Endodermal cell (in vitro differentiated cells): ENCODE results near the gene TMSB10. TPM values are rescaled to one million over a fixed set of nuclear protein-coding genes. Genes with fewer than 3 reads are reported as not detected.

Source experiments
- DNase-seq: peaks from one replicate; pipeline ENCODE4 v3.0.0-alpha.2; 2017
- H3K27ac ChIP-seq: 2 replicates; pipeline ENCODE4 v1.5.1; 2013; ENCODE audit warnings: mild to moderate bottlenecking, low read depth, low read length, moderate library complexity
- H3K27me3 ChIP-seq: 2 replicates; pipeline ENCODE4 v1.6.1; 2013; ENCODE audit warnings: mild to moderate bottlenecking, low read length, moderate library complexity; ENCODE audit not compliant: insufficient read depth, control insufficient read depth, poor library complexity, severe bottlenecking
- H3K36me3 ChIP-seq: 2 replicates; pipeline ENCODE4 v1.7.0; 2013; ENCODE audit warnings: mild to moderate bottlenecking, low read length, moderate library complexity; ENCODE audit not compliant: control insufficient read depth, insufficient read depth
- H3K4me1 ChIP-seq: one replicate; pipeline ENCODE4 v1.7.0; 2013; ENCODE audit warnings: low read length; ENCODE audit not compliant: control insufficient read depth, insufficient read depth
- H3K4me3 ChIP-seq: 2 replicates; pipeline ENCODE4 v1.5.1; 2013; ENCODE audit warnings: mild to moderate bottlenecking, low read length, moderate library complexity
- H3K9ac ChIP-seq: 2 replicates; pipeline ENCODE4 v1.6.1; 2013; ENCODE audit warnings: mild to moderate bottlenecking, low read length, moderate library complexity; ENCODE audit not compliant: poor library complexity, severe bottlenecking; ENCODE audit errors: extremely low read depth
- H3K9me3 ChIP-seq: 2 replicates; pipeline ENCODE4 v1.6.1; 2013; ENCODE audit warnings: mild to moderate bottlenecking, low read length, moderate library complexity; ENCODE audit not compliant: control insufficient read depth
- H3K27ac Mint-ChIP-seq: 2 replicates; pipeline ENCODE4 v1.8.0; 2020; ENCODE audit warnings: mixed read lengths
- H3K27me3 Mint-ChIP-seq: 2 replicates; pipeline ENCODE4 v1.8.0; 2021; ENCODE audit warnings: mild to moderate bottlenecking, mixed read lengths; ENCODE audit not compliant: insufficient read depth
- H3K36me3 Mint-ChIP-seq: 2 replicates; pipeline ENCODE4 v1.8.0; 2020; ENCODE audit warnings: low read depth, mixed read lengths
- H3K4me1 Mint-ChIP-seq: 2 replicates; pipeline ENCODE4 v1.8.0; 2020; ENCODE audit warnings: mixed read lengths
- H3K4me3 Mint-ChIP-seq: 2 replicates; pipeline ENCODE4 v1.8.0; 2020; ENCODE audit warnings: mild to moderate bottlenecking, moderate library complexity, mixed read lengths
- H3K9me3 Mint-ChIP-seq: 2 replicates; pipeline ENCODE4 v1.8.0; 2020; ENCODE audit warnings: mild to moderate bottlenecking, mixed read lengths
- WGBS, 2 experiments: methylation state at CpG; one replicate each; pipeline versions ENCODE4 v1.1.5 to v1.1.7; 2013; ENCODE audit warnings: missing lambda C conversion rate in 2 of 2, mixed read lengths in 1 of 2; ENCODE audit not compliant: insufficient coverage in 1 of 2, insufficient read length in 1 of 2; 5-methylcytosine and 5-hydroxymethylcytosine counted together
- total RNA-seq, 2 donors: library from RNA; stranded (reverse); fragmentation: NEBNext Ultra II Directional in 1 of 2; extraction: Animal tissue kit (Norgen Biotek cat#: 25700) in 1 of 2; gene quantifications; 2 replicates in 1 of 2; 3 replicates in 1 of 2; pipeline ENCODE4 v1.2.1, GENCODE V29; 2021
- TF ChIP-seq, protein P1 (sequence below): fragments of 200-600 bp; sonication (generic); conservative IDR thresholded peaks from 2 replicates; pipeline ENCODE4 v1.5.0; 2021; ENCODE audit warnings: antibody characterized with exemption, mild to moderate bottlenecking

Gene TMSB10
- total RNA-seq, 2 donors from 2014 or later = 2,719 to 2,976 TPM

DNA sequence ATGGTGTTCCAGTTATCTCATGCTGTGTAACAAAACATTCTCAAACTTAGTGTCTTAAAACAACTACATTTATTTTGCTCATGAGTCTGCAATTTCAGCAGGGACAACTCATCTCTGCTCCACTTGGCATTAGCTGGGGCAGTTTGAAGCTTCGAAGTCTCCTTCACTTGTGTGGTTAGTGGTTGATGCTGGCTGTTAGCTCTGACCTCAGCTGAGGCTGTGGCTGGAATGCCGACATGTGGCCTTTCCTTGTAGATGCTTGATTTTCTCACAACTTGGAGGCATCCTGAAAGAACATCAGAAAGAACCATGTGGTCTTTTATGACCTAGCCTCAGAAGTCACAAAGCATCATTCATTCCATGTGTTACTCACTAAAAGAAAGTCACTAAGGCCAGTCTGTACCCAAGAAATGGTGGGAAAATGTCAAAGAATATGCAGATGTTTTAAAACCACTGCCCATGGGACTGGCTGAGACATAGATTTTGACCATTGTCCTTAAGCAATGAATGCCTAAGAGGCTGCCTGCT is 3.8 kb upstream of the TMSB10 start:
- Mint-ChIP-seq H3K4me3 (no peak overlapping the region), H3K36me3 (peaks cover 8% of the 10 kb centered on the region), H3K9me3 (no peaks in the 10 kb centered on the region), H3K27ac (no peak overlapping the region), H3K4me1 (peaks cover 2% of the 10 kb centered on the region), H3K27me3 (peaks cover 30% of the 10 kb centered on the region)
- no peak overlapping the region for H3K27ac ChIP-seq
- no peak overlapping the region for H3K4me3 ChIP-seq
- no peak overlapping the region for H3K9ac ChIP-seq
- DNase-seq = peak; percentile 41
- TF ChIP-seq, protein P1, sequence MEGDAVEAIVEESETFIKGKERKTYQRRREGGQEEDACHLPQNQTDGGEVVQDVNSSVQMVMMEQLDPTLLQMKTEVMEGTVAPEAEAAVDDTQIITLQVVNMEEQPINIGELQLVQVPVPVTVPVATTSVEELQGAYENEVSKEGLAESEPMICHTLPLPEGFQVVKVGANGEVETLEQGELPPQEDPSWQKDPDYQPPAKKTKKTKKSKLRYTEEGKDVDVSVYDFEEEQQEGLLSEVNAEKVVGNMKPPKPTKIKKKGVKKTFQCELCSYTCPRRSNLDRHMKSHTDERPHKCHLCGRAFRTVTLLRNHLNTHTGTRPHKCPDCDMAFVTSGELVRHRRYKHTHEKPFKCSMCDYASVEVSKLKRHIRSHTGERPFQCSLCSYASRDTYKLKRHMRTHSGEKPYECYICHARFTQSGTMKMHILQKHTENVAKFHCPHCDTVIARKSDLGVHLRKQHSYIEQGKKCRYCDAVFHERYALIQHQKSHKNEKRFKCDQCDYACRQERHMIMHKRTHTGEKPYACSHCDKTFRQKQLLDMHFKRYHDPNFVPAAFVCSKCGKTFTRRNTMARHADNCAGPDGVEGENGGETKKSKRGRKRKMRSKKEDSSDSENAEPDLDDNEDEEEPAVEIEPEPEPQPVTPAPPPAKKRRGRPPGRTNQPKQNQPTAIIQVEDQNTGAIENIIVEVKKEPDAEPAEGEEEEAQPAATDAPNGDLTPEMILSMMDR = no peak
- no peaks in the 10 kb centered on the region for H3K27me3 ChIP-seq
- H3K4me1 ChIP-seq = peaks cover 3% of the 10 kb centered on the region
- WGBS, 2 experiments = 92 to 97% methylated on average over 2 of the region's 2 CpGs
- H3K36me3 ChIP-seq = peaks cover 8% of the 10 kb centered on the region
- no peaks in the 10 kb centered on the region for H3K9me3 ChIP-seq

GRCh38 chr2:84902526-84902925 is 2.9 kb upstream of the TMSB10 start:
- Histone ChIP-seq H3K36me3 (peaks cover 10% of the 10 kb centered on the region), H3K9me3 (no peaks in the 10 kb centered on the region), H3K9ac (no peak overlapping the region), H3K4me1 (peaks cover 3% of the 10 kb centered on the region), H3K4me3 (no peak overlapping the region), H3K27ac (no peak overlapping the region), H3K27me3 (no peaks in the 10 kb centered on the region)
- Mint-ChIP-seq H3K27ac (no peak overlapping the region), H3K27me3 (peaks cover 30% of the 10 kb centered on the region), H3K4me3 (no peak overlapping the region), H3K4me1 (peaks cover 10% of the 10 kb centered on the region), H3K36me3 (peaks cover 15% of the 10 kb centered on the region), H3K9me3 (no peaks in the 10 kb centered on the region)
- 80 to 96% methylated on average over 3 to 4 of the region's 4 CpGs for WGBS, 2 experiments
- peak; percentile 33 for DNase-seq
- TF ChIP-seq, protein P1 = no peak

DNA sequence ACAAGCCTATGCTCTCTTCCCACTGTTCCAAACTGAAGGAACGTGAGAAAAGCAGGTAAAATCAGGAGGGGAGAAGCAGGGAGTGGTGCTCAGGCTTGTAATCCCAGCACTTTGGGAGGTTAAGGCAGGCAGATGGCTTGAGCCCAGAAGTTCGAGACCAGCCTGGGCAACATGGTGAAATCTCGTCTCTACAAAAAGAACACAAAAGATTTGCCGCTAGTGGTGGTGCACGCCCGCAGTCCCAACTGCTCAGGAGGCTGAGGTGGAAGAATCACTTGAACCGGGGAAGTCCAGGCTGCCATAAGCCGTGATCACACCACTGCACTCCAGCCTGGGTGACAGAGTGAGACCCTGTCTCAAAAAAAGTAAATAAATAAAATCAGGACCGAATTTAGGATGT is 1.3 kb upstream of the TMSB10 start:
- Mint-ChIP-seq H3K4me3 (peak overlapping the region; percentile 97), H3K27me3 (peaks cover 30% of the 10 kb centered on the region), H3K27ac (no peak overlapping the region), H3K9me3 (no peaks in the 10 kb centered on the region), H3K36me3 (peaks cover 21% of the 10 kb centered on the region), H3K4me1 (peaks cover 14% of the 10 kb centered on the region)
- Histone ChIP-seq H3K9me3 (no peaks in the 10 kb centered on the region), H3K27me3 (no peaks in the 10 kb centered on the region), H3K9ac (no peak overlapping the region), H3K4me1 (peaks cover 3% of the 10 kb centered on the region), H3K36me3 (peaks cover 10% of the 10 kb centered on the region), H3K4me3 (peak overlapping the region; percentile 70), H3K27ac (no peak overlapping the region)
- peak; percentile 46 for DNase-seq
- 86 to 90% methylated on average over 5 to 9 of the region's 9 CpGs for WGBS, 2 experiments
- TF ChIP-seq, protein P1 = no peak
